ENCODE data around the gene STAG1.
A peak's percentile ranks its signal among the peaks of the same experiment; 100 is the strongest.
"Not testable (repeated sequence)": the region's sequence is repeated elsewhere in the genome, so short reads cannot be mapped to it uniquely, and the experiment has no call there.

Gene STAG1

DNA sequence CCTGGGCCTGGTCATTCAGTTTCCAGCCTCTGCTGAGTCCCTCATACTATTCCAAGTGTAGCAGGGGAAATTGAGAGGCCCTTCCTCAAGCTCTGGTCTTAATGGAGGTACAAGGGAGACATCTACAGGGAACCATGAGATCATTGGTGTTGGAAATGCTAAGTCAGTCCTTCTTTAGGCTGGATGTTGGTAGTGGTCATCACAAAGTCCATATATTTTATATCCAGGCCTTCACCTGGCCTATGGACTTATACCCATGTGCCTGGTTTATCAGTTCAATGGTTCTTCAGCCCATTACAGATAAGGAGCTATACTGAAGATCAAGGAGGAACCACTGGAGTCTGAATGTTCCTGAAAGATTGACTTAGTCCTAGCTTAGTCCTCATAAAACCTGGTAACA lies 135.0 kb downstream of the STAG1 start:
- H3K27ac ChIP-seq, result no peak overlapping the region
- TF ChIP-seq, protein P1, sequence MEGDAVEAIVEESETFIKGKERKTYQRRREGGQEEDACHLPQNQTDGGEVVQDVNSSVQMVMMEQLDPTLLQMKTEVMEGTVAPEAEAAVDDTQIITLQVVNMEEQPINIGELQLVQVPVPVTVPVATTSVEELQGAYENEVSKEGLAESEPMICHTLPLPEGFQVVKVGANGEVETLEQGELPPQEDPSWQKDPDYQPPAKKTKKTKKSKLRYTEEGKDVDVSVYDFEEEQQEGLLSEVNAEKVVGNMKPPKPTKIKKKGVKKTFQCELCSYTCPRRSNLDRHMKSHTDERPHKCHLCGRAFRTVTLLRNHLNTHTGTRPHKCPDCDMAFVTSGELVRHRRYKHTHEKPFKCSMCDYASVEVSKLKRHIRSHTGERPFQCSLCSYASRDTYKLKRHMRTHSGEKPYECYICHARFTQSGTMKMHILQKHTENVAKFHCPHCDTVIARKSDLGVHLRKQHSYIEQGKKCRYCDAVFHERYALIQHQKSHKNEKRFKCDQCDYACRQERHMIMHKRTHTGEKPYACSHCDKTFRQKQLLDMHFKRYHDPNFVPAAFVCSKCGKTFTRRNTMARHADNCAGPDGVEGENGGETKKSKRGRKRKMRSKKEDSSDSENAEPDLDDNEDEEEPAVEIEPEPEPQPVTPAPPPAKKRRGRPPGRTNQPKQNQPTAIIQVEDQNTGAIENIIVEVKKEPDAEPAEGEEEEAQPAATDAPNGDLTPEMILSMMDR (IDR thresholded peaks at IDR 0.05), result no peak
- no peak for TF ChIP-seq ZFX (IDR thresholded peaks at IDR 0.05; ENCODE audit: borderline replicate concordance)

DNA sequence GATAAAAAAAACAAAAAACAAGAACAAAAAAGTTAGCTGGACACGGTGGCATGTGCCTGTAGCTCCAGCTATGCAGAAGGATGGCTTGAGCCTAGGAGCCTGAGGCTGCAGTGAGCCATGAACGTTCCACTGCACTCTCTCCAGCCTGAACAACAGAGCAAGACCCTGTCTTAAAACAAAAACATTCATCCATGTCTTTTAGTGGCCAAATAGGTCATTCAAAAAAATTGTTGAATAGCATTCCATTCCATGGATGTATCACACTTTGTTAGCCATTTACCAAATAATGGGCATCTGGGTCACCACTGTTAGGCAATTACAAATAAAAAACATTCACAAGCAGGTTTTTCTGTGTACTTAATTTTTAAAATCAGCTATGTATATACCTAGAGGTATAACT lies 139.7 kb downstream of the STAG1 start:
- H3K27ac ChIP-seq, result no peak overlapping the region
- TF ChIP-seq, protein P1 (IDR thresholded peaks at IDR 0.05), result no peak
- TF ChIP-seq ZFX (IDR thresholded peaks at IDR 0.05; ENCODE audit: borderline replicate concordance), result no peak

GRCh38 chr3:136606990-136607389 lies 145.2 kb downstream of the STAG1 start:
- TF ChIP-seq, protein P1 (IDR thresholded peaks at IDR 0.05), result no peak
- TF ChIP-seq ZFX (IDR thresholded peaks at IDR 0.05; ENCODE audit: borderline replicate concordance), result no peak
- H3K27ac ChIP-seq, result no peak overlapping the region

- H3K27ac ChIP-seq, result not testable (repeated sequence)
Observed at GRCh38 chr3:136606216-136606615, 146.0 kb downstream of the STAG1 start.

- TF ChIP-seq ZFX (IDR thresholded peaks at IDR 0.05; ENCODE audit: borderline replicate concordance), result no peak
- TF ChIP-seq, protein P1 (IDR thresholded peaks at IDR 0.05), result no peak
- H3K27ac ChIP-seq, result no peak overlapping the region
Observed at GRCh38 chr3:136604961-136605360, 147.2 kb downstream of the STAG1 start.

- H3K27ac ChIP-seq, result no peak overlapping the region
- TF ChIP-seq ZFX (IDR thresholded peaks at IDR 0.05; ENCODE audit: borderline replicate concordance), result no peak
- TF ChIP-seq, protein P1 (IDR thresholded peaks at IDR 0.05), result no peak
Observed at GRCh38 chr3:136602818-136603217, 149.4 kb downstream of the STAG1 start.

GRCh38 chr3:136595913-136596697 lies 156.1 kb downstream of the STAG1 start:
- H3K27ac ChIP-seq, result peak overlapping the region; percentile 38
- no peak for TF ChIP-seq ZFX (IDR thresholded peaks at IDR 0.05; ENCODE audit: borderline replicate concordance)
- TF ChIP-seq, protein P1 (IDR thresholded peaks at IDR 0.05), result no peak

- no peak for TF ChIP-seq ZFX (IDR thresholded peaks at IDR 0.05; ENCODE audit: borderline replicate concordance)
- TF ChIP-seq, protein P1 (IDR thresholded peaks at IDR 0.05), result no peak
Observed at GRCh38 chr3:136586580-136586979, 165.6 kb downstream of the STAG1 start.

More at GRCh38 chr3:136586580-136586979, 165.6 kb downstream of the STAG1 start:
- H3K27ac ChIP-seq, result no peak overlapping the region

Measured in 22Rv1 (cell line).